Measurements from ENCODE around the gene SERPINB12. TPM values are rescaled to one million over a fixed set of nuclear protein-coding genes. Genes with fewer than 3 reads are reported as not detected.

SERPINB12 gene
- total and polyA plus RNA-seq, 2 donors (not counting 3 experiments of a cell fraction or from before 2014, with no cell fraction given) = not detected

GRCh38 chr18:63564561-63564960 lies 22.4 kb downstream of the SERPINB12 start:
- CTCF ChIA-PET = no interaction called here
- DNase-seq (ENCODE audit: low read depth, low spot score) (no peak), FAIRE-seq (no peak)
- H3K27me3 ChIP-seq (ENCODE audit: control insufficient read depth in 2 of 2, insufficient read depth in 2 of 2, low read length in 2 of 2) = no peaks in the 10 kb centered on the region
- H3K4me3 ChIP-seq (replicated peaks in 1 of 3; ENCODE audit: insufficient read depth in 1 of 3, low read depth in 1 of 3, low read length in 3 of 3) = no peak overlapping the region
- H3K9ac ChIP-seq (replicated peaks; ENCODE audit: extremely low read depth, insufficient read depth, low read length) = no peak overlapping the region
- H2AFZ ChIP-seq (ENCODE audit: low read depth, low read length) = no peak overlapping the region
- BruUV-seq (replicated peaks) = no TSS peak
- H3K9me1 ChIP-seq (replicated peaks; ENCODE audit: control insufficient read depth, extremely low read depth, insufficient read depth, low read length) = no peaks in the 10 kb centered on the region
- POLR2A ChIA-PET = no interaction called here
- H3K79me2 ChIP-seq (ENCODE audit: control insufficient read depth, insufficient read depth, low read length) = no peaks in the 10 kb centered on the region
- no peaks in the 10 kb centered on the region for H4K20me1 ChIP-seq (replicated peaks; ENCODE audit: control insufficient read depth, extremely low read depth, insufficient read depth, low read length)
- no peaks in the 10 kb centered on the region for H3K9me3 ChIP-seq (replicated peaks; ENCODE audit: control insufficient read depth, insufficient read depth, low read length)
- no peaks in the 10 kb centered on the region for H3K36me3 ChIP-seq (ENCODE audit: control insufficient read depth in 2 of 2, extremely low read depth in 1 of 2, insufficient read depth in 2 of 2, low read length in 2 of 2)
- intact Hi-C loops (cut with micrococcal nuclease) (no loop called here), dilution Hi-C loops (cut with MboI; ENCODE audit: extremely low pct_ligation_motif_present, low sequenced_read_pairs) (no loop called here)
- no peak overlapping the region for H3K27ac ChIP-seq (ENCODE audit: insufficient read depth, low read depth, low read length)
- no peaks in the 10 kb centered on the region for H3K4me1 ChIP-seq (ENCODE audit: control insufficient read depth, extremely low read depth, insufficient read depth, low read length)
- TF ChIP-seq CTCF (IDR thresholded peaks at IDR 0.05; ENCODE audit: extremely low read depth in 1 of 2, insufficient read depth in 1 of 2, low read depth in 1 of 2, low read length in 2 of 2) = no peak
- TF ChIP-seq GATA2 (IDR thresholded peaks at IDR 0.05; ENCODE audit: insufficient read depth, insufficient read length, low read depth, low read length) = no peak
- no peak for TF ChIP-seq POLR2AphosphoS5 (IDR thresholded peaks at IDR 0.05; ENCODE audit: insufficient read depth, low read depth, low read length)
- no peak for TF ChIP-seq POLR2A (IDR thresholded peaks at IDR 0.05; ENCODE audit: low read depth, low read length)
- TF ChIP-seq MYC (IDR thresholded peaks at IDR 0.05; ENCODE audit: low read depth, low read length) = no peak
- TF ChIP-seq FOS (IDR thresholded peaks at IDR 0.05; ENCODE audit: borderline replicate concordance, insufficient read depth, low read length) = no peak
- TF ChIP-seq MAX (IDR thresholded peaks at IDR 0.05; ENCODE audit: insufficient read depth, insufficient read length) = no peak
- TF ChIP-seq EZH2 (IDR thresholded peaks at IDR 0.05; ENCODE audit: borderline replicate concordance, low read depth, low read length, severe bottlenecking) = no peak
- no peak overlapping the region for H3K4me2 ChIP-seq (ENCODE audit: insufficient read depth, low read length)

Data from endothelial cell of umbilical vein (primary cell).